HTR-8/SVneo (cell line): Measurements from ENCODE around the gene DCPS.
"Not testable (repeated sequence)": the region's sequence is repeated elsewhere in the genome, so short reads cannot be mapped to it uniquely, and the experiment has no call there.

ENCODE experiments used
- DNase-seq: peaks from one replicate; pipeline ENCODE4 v3.0.0; 2011; ENCODE audit warnings: low spot score, mixed read lengths; ENCODE audit not compliant: insufficient read length
- FAIRE-seq: peaks from 2 replicates; lab custom pipeline; 2011; peaks lifted over from hg19 to GRCh38; lab: Jason Lieb, UNC

The DCPS gene

GRCh38 chr11:126355926-126356897, 52.4 kb downstream of the DCPS start:
- DNase-seq (no peak), FAIRE-seq (no peak)

GRCh38 chr11:126357055-126357962, 53.4 kb downstream of the DCPS start:
- FAIRE-seq, result no peak

GRCh38 chr11:126357969-126358762, 54.3 kb downstream of the DCPS start:
- no peak for DNase-seq
- no peak for FAIRE-seq

More at GRCh38 chr11:126357055-126357962, 53.4 kb downstream of the DCPS start:
- DNase-seq, result no peak

- FAIRE-seq, result no peak
- no peak for DNase-seq
Measured at GRCh38 chr11:126358763-126359160, 54.9 kb downstream of the DCPS start.

- FAIRE-seq (no peak), DNase-seq (no peak)
Measured at GRCh38 chr11:126359431-126360048, 55.7 kb downstream of the DCPS start.

- FAIRE-seq (no peak), DNase-seq (no peak)
Measured at GRCh38 chr11:126360049-126360446, 56.2 kb downstream of the DCPS start.

- DNase-seq, result no peak
- no peak for FAIRE-seq
Measured at GRCh38 chr11:126361400-126361799, 57.5 kb downstream of the DCPS start.

- no peak for DNase-seq
- FAIRE-seq, result no peak
Measured at GRCh38 chr11:126362879-126363655, 59.2 kb downstream of the DCPS start.

- no peak for DNase-seq
- FAIRE-seq, result no peak
Measured at GRCh38 chr11:126363706-126364248, 59.9 kb downstream of the DCPS start.

- DNase-seq, FAIRE-seq: not testable (repeated sequence)
Measured at GRCh38 chr11:126364735-126365134, 60.9 kb downstream of the DCPS start.

- FAIRE-seq, DNase-seq: not testable (repeated sequence)
Measured at GRCh38 chr11:126365508-126365907, 61.6 kb downstream of the DCPS start.

- DNase-seq (no peak), FAIRE-seq (no peak)
Measured at GRCh38 chr11:126366064-126366822, 62.4 kb downstream of the DCPS start.

- not testable (repeated sequence) for FAIRE-seq, DNase-seq
Measured at GRCh38 chr11:126366823-126367654, 63.2 kb downstream of the DCPS start.

- FAIRE-seq, DNase-seq: not testable (repeated sequence)
Measured at GRCh38 chr11:126367806-126368205, 63.9 kb downstream of the DCPS start.

- not testable (repeated sequence) for FAIRE-seq
Measured at GRCh38 chr11:126368336-126369119, 64.7 kb downstream of the DCPS start.

GRCh38 chr11:126370016-126370415, 66.2 kb downstream of the DCPS start:
- FAIRE-seq (no peak), DNase-seq (no peak)

More at GRCh38 chr11:126368336-126369119, 64.7 kb downstream of the DCPS start:
- DNase-seq, result not testable (repeated sequence)
